Measurements from ENCODE around the gene NUP37. TPM values are rescaled to one million over a fixed set of nuclear protein-coding genes. Genes with fewer than 3 reads are reported as not detected.

The NUP37 gene
- total RNA-seq, 1 experiment from 2014 or later, result 84.3 TPM

DNA sequence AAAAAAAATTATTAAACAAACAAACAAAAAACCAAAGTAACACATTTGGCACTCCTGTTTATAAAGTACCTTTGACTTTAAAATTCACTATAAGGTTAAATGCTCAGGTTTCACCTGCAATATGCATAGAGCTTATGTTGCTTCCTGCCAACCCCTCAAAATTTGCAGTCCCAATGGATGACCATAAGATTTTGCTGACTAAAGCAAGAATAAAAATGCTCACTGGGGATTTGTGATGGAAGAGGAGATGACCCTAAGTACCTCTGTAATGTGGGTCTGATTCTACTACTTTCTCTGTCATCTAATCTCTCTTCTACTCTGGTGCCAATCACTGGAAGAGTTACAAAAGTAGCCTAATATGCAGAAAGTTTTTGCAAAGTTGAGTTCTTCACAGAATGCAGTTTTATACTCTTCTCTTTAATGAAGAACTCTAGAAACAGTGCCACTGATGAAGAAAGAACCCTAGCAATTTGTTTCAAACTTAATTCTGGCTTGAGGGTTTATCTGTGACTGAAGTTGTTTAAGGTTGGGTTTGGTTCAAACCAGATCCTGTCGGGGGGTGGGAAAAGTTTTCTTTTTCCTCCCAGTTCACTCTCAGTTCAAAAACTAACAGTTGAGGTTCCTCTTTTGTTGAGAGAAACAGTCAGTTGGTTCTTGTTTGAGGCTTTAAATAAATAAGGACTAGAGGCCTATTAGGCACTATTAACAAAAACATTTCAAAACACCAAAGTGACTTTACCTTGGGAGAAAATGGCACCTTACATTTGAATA is 69.1 kb downstream of the NUP37 start:
- H3K9me2 ChIP-seq (replicated peaks; ENCODE audit: low read length), result no peaks in the 10 kb centered on the region
- no peaks in the 10 kb centered on the region for H3K27me3 ChIP-seq (ENCODE audit: low read length)
- ATAC-seq (no peak), DNase-seq (no peak)
- no peak overlapping the region for H3K4me2 ChIP-seq (ENCODE audit: low read length)
- H3F3A ChIP-seq (ENCODE audit: low read length, unreplicated experiment), result no peaks in the 10 kb centered on the region
- no peaks in the 10 kb centered on the region for H4K20me1 ChIP-seq (ENCODE audit: low read length)
- no peak overlapping the region for H2AFZ ChIP-seq (ENCODE audit: low read length)
- TF ChIP-seq, protein P1, sequence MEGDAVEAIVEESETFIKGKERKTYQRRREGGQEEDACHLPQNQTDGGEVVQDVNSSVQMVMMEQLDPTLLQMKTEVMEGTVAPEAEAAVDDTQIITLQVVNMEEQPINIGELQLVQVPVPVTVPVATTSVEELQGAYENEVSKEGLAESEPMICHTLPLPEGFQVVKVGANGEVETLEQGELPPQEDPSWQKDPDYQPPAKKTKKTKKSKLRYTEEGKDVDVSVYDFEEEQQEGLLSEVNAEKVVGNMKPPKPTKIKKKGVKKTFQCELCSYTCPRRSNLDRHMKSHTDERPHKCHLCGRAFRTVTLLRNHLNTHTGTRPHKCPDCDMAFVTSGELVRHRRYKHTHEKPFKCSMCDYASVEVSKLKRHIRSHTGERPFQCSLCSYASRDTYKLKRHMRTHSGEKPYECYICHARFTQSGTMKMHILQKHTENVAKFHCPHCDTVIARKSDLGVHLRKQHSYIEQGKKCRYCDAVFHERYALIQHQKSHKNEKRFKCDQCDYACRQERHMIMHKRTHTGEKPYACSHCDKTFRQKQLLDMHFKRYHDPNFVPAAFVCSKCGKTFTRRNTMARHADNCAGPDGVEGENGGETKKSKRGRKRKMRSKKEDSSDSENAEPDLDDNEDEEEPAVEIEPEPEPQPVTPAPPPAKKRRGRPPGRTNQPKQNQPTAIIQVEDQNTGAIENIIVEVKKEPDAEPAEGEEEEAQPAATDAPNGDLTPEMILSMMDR (conservative IDR thresholded peaks at IDR 0.05; ENCODE audit: low read depth, low read length), result no peak
- TF ChIP-seq EZH2 (IDR thresholded peaks at IDR 0.05; ENCODE audit: low read length, unreplicated experiment) (no peak), EZH2phosphoT487 (IDR thresholded peaks at IDR 0.05; ENCODE audit: borderline replicate concordance, low read length) (no peak)
- no peaks in the 10 kb centered on the region for H3K36me3 ChIP-seq (ENCODE audit: low read depth, low read length)
- H3K79me2 ChIP-seq (ENCODE audit: low read length), result no peaks in the 10 kb centered on the region
- CTCF ChIA-PET, result no interaction called here
- BruUV-seq (replicated peaks), result no TSS peak
- no peaks in the 10 kb centered on the region for H3K9me3 ChIP-seq (ENCODE audit: low read length)
- intact Hi-C loops (cut with micrococcal nuclease), result no loop called here
- no peak overlapping the region for H3K27ac ChIP-seq (ENCODE audit: low read length)
- no peak overlapping the region for H3K9ac ChIP-seq (ENCODE audit: low read length)
- H3K4me3 ChIP-seq (ENCODE audit: low read length), result no peak overlapping the region
- POLR2A ChIA-PET (ENCODE audit: unreplicated experiment), result no interaction called here
- no peaks in the 10 kb centered on the region for H3K4me1 ChIP-seq (ENCODE audit: insufficient read depth, low read length)

DNA sequence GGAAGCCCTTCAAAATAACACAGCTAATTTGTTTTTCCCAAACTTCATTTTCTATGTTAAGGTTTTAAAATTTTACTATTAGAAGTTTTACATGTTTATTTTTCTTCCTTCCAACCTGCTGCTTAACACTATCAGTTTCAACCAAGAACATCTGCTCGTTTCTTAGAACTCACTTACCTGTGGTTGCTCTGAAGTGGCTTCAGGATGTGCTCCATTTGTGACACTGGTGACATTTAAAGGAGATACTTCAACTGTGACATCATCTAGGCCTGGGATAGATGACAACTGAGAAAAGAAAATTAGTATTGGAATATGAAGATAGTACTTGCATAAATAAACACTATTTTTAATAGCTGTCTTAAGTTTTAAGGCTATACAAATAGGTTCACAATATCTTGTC is 76.0 kb downstream of the NUP37 start:
- no peak for ATAC-seq
- Histone ChIP-seq H3K27ac (ENCODE audit: low read length) (no peak overlapping the region), H4K20me1 (ENCODE audit: low read length) (no peaks in the 10 kb centered on the region), H3K4me3 (ENCODE audit: low read length) (no peak overlapping the region), H2AFZ (ENCODE audit: low read length) (no peak overlapping the region), H3K9me3 (ENCODE audit: low read length) (no peaks in the 10 kb centered on the region), H3K4me1 (ENCODE audit: insufficient read depth, low read length) (no peaks in the 10 kb centered on the region), H3K9me2 (replicated peaks; ENCODE audit: low read length) (no peaks in the 10 kb centered on the region), H3K27me3 (ENCODE audit: low read length) (no peaks in the 10 kb centered on the region), H3K79me2 (ENCODE audit: low read length) (no peaks in the 10 kb centered on the region), H3F3A (ENCODE audit: low read length, unreplicated experiment) (no peaks in the 10 kb centered on the region), H3K9ac (ENCODE audit: low read length) (no peak overlapping the region), H3K36me3 (ENCODE audit: low read depth, low read length) (no peaks in the 10 kb centered on the region), H3K4me2 (ENCODE audit: low read length) (no peak overlapping the region)
- no peak for DNase-seq
- BruUV-seq (replicated peaks), result no TSS peak
- TF ChIP-seq, protein P1 (conservative IDR thresholded peaks at IDR 0.05; ENCODE audit: low read depth, low read length), result no peak
- no peak for TF ChIP-seq EZH2phosphoT487 (IDR thresholded peaks at IDR 0.05; ENCODE audit: borderline replicate concordance, low read length)
- no peak for TF ChIP-seq EZH2 (IDR thresholded peaks at IDR 0.05; ENCODE audit: low read length, unreplicated experiment)
- POLR2A ChIA-PET (ENCODE audit: unreplicated experiment), result no interaction called here
- intact Hi-C loops (cut with micrococcal nuclease), result no loop called here
- CTCF ChIA-PET, result no interaction called here

Measured in PC-3 (cell line).